Activated CD8-positive, alpha-beta T cell treated with anti-CD3 and anti-CD28 coated beads for 36 hours (primary cell): ENCODE measurements around the gene NCS1. TPM values are rescaled to one million over a fixed set of nuclear protein-coding genes. Genes with fewer than 3 reads are reported as not detected.

ENCODE experiments used
- ATAC-seq: fragments of 200-7000 bp; cut with Tn5 transposase; one replicate; pipeline ENCODE4 v1.10.0; 2021; ENCODE audit warnings: mild to moderate bottlenecking, moderate library complexity
- CTCF ChIA-PET: fragments of 350-600 bp; sonication (Branson Sonifier 250); formaldehyde crosslinking; loops from one replicate; lab custom pipeline; 2021; ENCODE audit warnings: antibody characterized with exemption; lab: Charles Lee
- POLR2A ChIA-PET: fragments of 350-600 bp; sonication (Branson Sonifier 250); formaldehyde crosslinking; loops from one replicate; lab custom pipeline; 2021; ENCODE audit warnings: antibody characterized with exemption; lab: Charles Lee
- DNase-seq: peaks from one replicate; pipeline ENCODE4 v3.0.0-alpha.2; 2020
- H3K27ac Mint-ChIP-seq: one replicate; pipeline ENCODE4 v1.8.0; 2021; ENCODE audit warnings: mild to moderate bottlenecking, mixed read lengths
- H3K27me3 Mint-ChIP-seq: one replicate; pipeline ENCODE4 v1.8.0; 2021; ENCODE audit warnings: mixed read lengths
- H3K36me3 Mint-ChIP-seq: one replicate; pipeline ENCODE4 v1.8.0; 2021; ENCODE audit warnings: low read depth, mixed read lengths
- H3K4me1 Mint-ChIP-seq: one replicate; pipeline ENCODE4 v1.8.0; 2021; ENCODE audit warnings: low read depth, mixed read lengths
- H3K4me3 Mint-ChIP-seq: one replicate; pipeline ENCODE4 v1.8.0; 2021; ENCODE audit warnings: mild to moderate bottlenecking, moderate library complexity, mixed read lengths
- H3K9me3 Mint-ChIP-seq: one replicate; pipeline ENCODE4 v1.8.0; 2021; ENCODE audit warnings: mixed read lengths
- CTCF ChIP-seq: fragments of 200-600 bp; IDR thresholded peaks from one replicate; pipeline ENCODE4 v1.8.0; 2022; ENCODE audit warnings: antibody characterized with exemption, mild to moderate bottlenecking
- intact Hi-C: fragments of 100-400 bp; cut with micrococcal nuclease; formaldehyde crosslinking; loops from one replicate; pipeline ENCODE4 v1.10.0; 2022
- total RNA-seq, 2 experiments: library from RNA; stranded (reverse); gene quantifications; one replicate each; pipeline ENCODE4 v1.2.3, GENCODE V29; 2021

NCS1 gene
- total RNA-seq, 2 experiments from 2014 or later, result 21.2 to 21.3 TPM

- intact Hi-C loops, result no loop called here
- CTCF ChIA-PET, result no interaction called here
- POLR2A ChIA-PET, result no interaction called here
- H3K27me3 Mint-ChIP-seq, result no peaks in the 10 kb centered on the region
- H3K4me1 Mint-ChIP-seq, result no peaks in the 10 kb centered on the region
- H3K9me3 Mint-ChIP-seq, result no peaks in the 10 kb centered on the region
- H3K4me3 Mint-ChIP-seq, result no peak overlapping the region
- no peak for DNase-seq
- ATAC-seq, result no peak
- no peaks in the 10 kb centered on the region for H3K36me3 Mint-ChIP-seq
- H3K27ac Mint-ChIP-seq, result no peak overlapping the region
- no peak for TF ChIP-seq CTCF
These were observed 21.6 kb downstream of the NCS1 start for GRCh38 chr9:130193531-130194377.

GRCh38 chr9:130194378-130194932 lies 22.3 kb downstream of the NCS1 start:
- ATAC-seq (no peak), DNase-seq (no peak)
- CTCF ChIA-PET, result no interaction called here
- H3K36me3 Mint-ChIP-seq, result no peaks in the 10 kb centered on the region
- POLR2A ChIA-PET, result no interaction called here
- H3K27ac Mint-ChIP-seq, result no peak overlapping the region
- no peak overlapping the region for H3K4me3 Mint-ChIP-seq
- no peak for TF ChIP-seq CTCF
- H3K9me3 Mint-ChIP-seq, result no peaks in the 10 kb centered on the region
- intact Hi-C loops, result no loop called here
- no peaks in the 10 kb centered on the region for H3K27me3 Mint-ChIP-seq
- H3K4me1 Mint-ChIP-seq, result no peaks in the 10 kb centered on the region

- DNase-seq (no peak), ATAC-seq (no peak)
- ChIA-PET POLR2A (no interaction called here), CTCF (no interaction called here)
- no peaks in the 10 kb centered on the region for H3K36me3 Mint-ChIP-seq
- H3K27me3 Mint-ChIP-seq, result no peaks in the 10 kb centered on the region
- no peaks in the 10 kb centered on the region for H3K4me1 Mint-ChIP-seq
- no peak for TF ChIP-seq CTCF
- H3K27ac Mint-ChIP-seq, result no peak overlapping the region
- H3K4me3 Mint-ChIP-seq, result no peak overlapping the region
- no peaks in the 10 kb centered on the region for H3K9me3 Mint-ChIP-seq
- intact Hi-C loops, result no loop called here
These were observed 23.4 kb downstream of the NCS1 start for GRCh38 chr9:130195638-130196037.

GRCh38 chr9:130196643-130197042 lies 24.4 kb downstream of the NCS1 start:
- intact Hi-C loops, result no loop called here
- H3K36me3 Mint-ChIP-seq, result no peaks in the 10 kb centered on the region
- ChIA-PET CTCF (interaction anchor here (1.5 kb wide), 1 partner anchor 39 kb away, joined by 4 read pairs; no protein-coding TSS in a partner anchor), POLR2A (interaction anchor here (0.9 kb wide), 2 partner anchors 11 to 80 kb away, joined by 3 read pairs; no protein-coding TSS in a partner anchor)
- no peak for DNase-seq
- H3K27me3 Mint-ChIP-seq, result no peaks in the 10 kb centered on the region
- ATAC-seq, result no peak
- no peaks in the 10 kb centered on the region for H3K9me3 Mint-ChIP-seq
- H3K27ac Mint-ChIP-seq, result no peak overlapping the region
- H3K4me3 Mint-ChIP-seq, result no peak overlapping the region
- no peaks in the 10 kb centered on the region for H3K4me1 Mint-ChIP-seq
- no peak for TF ChIP-seq CTCF

- Mint-ChIP-seq H3K36me3 (no peaks in the 10 kb centered on the region), H3K4me1 (no peaks in the 10 kb centered on the region), H3K27me3 (no peaks in the 10 kb centered on the region), H3K27ac (no peak overlapping the region), H3K4me3 (no peak overlapping the region), H3K9me3 (no peaks in the 10 kb centered on the region)
- POLR2A ChIA-PET, result interaction anchor here (0.9 kb wide), 2 partner anchors 11 to 81 kb away, joined by 3 read pairs; no protein-coding TSS in a partner anchor
- CTCF ChIA-PET, result interaction anchor here (1.5 kb wide), 1 partner anchor 39 kb away, joined by 4 read pairs; no protein-coding TSS in a partner anchor
- TF ChIP-seq CTCF, result no peak
- DNase-seq (no peak), ATAC-seq (no peak)
- intact Hi-C loops, result no loop called here
These were observed 25.2 kb downstream of the NCS1 start for GRCh38 chr9:130197386-130197785.
